IMR-90 (cell line): Measurements from ENCODE around the gene COLQ. TPM values are rescaled to one million over a fixed set of nuclear protein-coding genes. Genes with fewer than 3 reads are reported as not detected.

Experiments used
- ATAC-seq: fragments of 200-7000 bp; cut with Tn5 transposase; 2 replicates; pipeline ENCODE4 v1.9.1; 2020; ENCODE audit warnings: low read depth, mild to moderate bottlenecking, moderate library complexity
- BruUV-seq: library from RNA; stranded (reverse); fragments of 400-500 nt; replicated peaks from 2 replicates; lab custom pipeline; 2021; lab: Mats Ljungman, UMichigan
- CTCF ChIA-PET: fragments of 300-600 bp; formaldehyde crosslinking; extraction: SDS; loops from one replicate; lab custom pipeline; 2021; ENCODE audit warnings: antibody characterized with exemption; lab: Yijun Ruan, JAX
- POLR2A ChIA-PET: fragments of 300-600 bp; sonication (Branson Sonifier 250); formaldehyde crosslinking; loops from one replicate; lab custom pipeline; 2022; ENCODE audit warnings: antibody characterized with exemption; ENCODE audit not compliant: unreplicated experiment; lab: Charles Lee
- DNase-seq: peaks from one replicate; pipeline ENCODE4 v3.0.0; 2013
- H2AFZ ChIP-seq: replicated peaks from 2 replicates; pipeline ENCODE3; 2013; ENCODE audit warnings: low read length, mild to moderate bottlenecking; ENCODE audit not compliant: poor library complexity
- H2AK5ac ChIP-seq: 2 replicates; pipeline ENCODE4 v1.6.1; 2013; ENCODE audit warnings: low read depth, low read length, inconsistent platforms
- H2AK9ac ChIP-seq: replicated peaks from 2 replicates; pipeline ENCODE3; 2013; ENCODE audit warnings: mild to moderate bottlenecking, low read depth, low read length, moderate library complexity; ENCODE audit not compliant: poor library complexity
- H2BK120ac ChIP-seq: 2 replicates; pipeline ENCODE4 v1.6.1; 2013; ENCODE audit warnings: low read depth, low read length, inconsistent platforms
- H2BK15ac ChIP-seq: 3 replicates; pipeline ENCODE4 v1.6.1; 2013; ENCODE audit warnings: low read depth, low read length, inconsistent platforms
- H2BK20ac ChIP-seq: 2 replicates; pipeline ENCODE4 v1.6.1; 2013; ENCODE audit warnings: low read depth, mild to moderate bottlenecking, inconsistent platforms, low read length, moderate library complexity
- H2BK5ac ChIP-seq: 2 replicates; pipeline ENCODE4 v1.6.1; 2013; ENCODE audit warnings: mild to moderate bottlenecking, low read depth, low read length, inconsistent platforms; ENCODE audit not compliant: poor library complexity, severe bottlenecking
- H3K14ac ChIP-seq: replicated peaks from 2 replicates; pipeline ENCODE4 v1.6.1; 2013; ENCODE audit warnings: low read depth, low read length, inconsistent platforms
- H3K18ac ChIP-seq: 2 replicates; pipeline ENCODE4 v1.6.1; 2013; ENCODE audit warnings: low read depth, low read length, control low read depth
- H3K23ac ChIP-seq: 2 replicates; pipeline ENCODE4 v1.6.1; 2013; ENCODE audit warnings: low read depth, low read length, inconsistent platforms
- H3K27ac ChIP-seq: 2 replicates; pipeline ENCODE4 v1.5.1; 2013; ENCODE audit warnings: mild to moderate bottlenecking, control low read depth, low read length; ENCODE audit not compliant: insufficient read depth
- H3K27me3 ChIP-seq: 2 replicates; pipeline ENCODE4 v1.6.1; 2013; ENCODE audit warnings: low read length; ENCODE audit not compliant: control insufficient read depth, insufficient read depth
- H3K36me3 ChIP-seq: 2 replicates; pipeline ENCODE4 v1.6.1; 2013; ENCODE audit warnings: low read length, mixed read lengths; ENCODE audit not compliant: control insufficient read depth, insufficient read depth
- H3K4ac ChIP-seq: 2 replicates; pipeline ENCODE4 v1.6.1; 2013; ENCODE audit warnings: low read depth, low read length, inconsistent platforms
- H3K4me1 ChIP-seq: 2 replicates; pipeline ENCODE4 v1.6.1; 2013; ENCODE audit warnings: low read length, mixed read lengths; ENCODE audit not compliant: control insufficient read depth, insufficient read depth
- H3K4me2 ChIP-seq: 2 replicates; pipeline ENCODE4 v1.6.1; 2013; ENCODE audit warnings: low read depth, mild to moderate bottlenecking, control low read depth, low read length, moderate library complexity
- H3K4me3 ChIP-seq: 2 replicates; pipeline ENCODE4 v1.5.1; 2013; ENCODE audit warnings: low read depth, mild to moderate bottlenecking, control low read depth, low read length, moderate library complexity; ENCODE audit not compliant: insufficient read depth
- H3K56ac ChIP-seq: 2 replicates; pipeline ENCODE4 v1.6.1; 2013; ENCODE audit warnings: low read length, inconsistent platforms; ENCODE audit not compliant: insufficient read depth; ENCODE audit errors: extremely low read depth
- H3K79me1 ChIP-seq, 2 experiments: 2 replicates each; pipeline ENCODE4 v1.6.1; 2013; ENCODE audit warnings: low read length in 2 of 2, inconsistent platforms in 1 of 2, low read depth in 1 of 2
- H3K9ac ChIP-seq: 2 replicates; pipeline ENCODE4 v1.6.1; 2013; ENCODE audit warnings: low read depth, low read length, control low read depth
- H3K9me1 ChIP-seq: 2 replicates; pipeline ENCODE4 v1.6.1; 2013; ENCODE audit warnings: low read length, inconsistent platforms; ENCODE audit not compliant: insufficient read depth
- H3K9me3 ChIP-seq: 2 replicates; pipeline ENCODE4 v1.6.1; 2013; ENCODE audit warnings: low read length; ENCODE audit not compliant: control insufficient read depth, insufficient read depth
- H4K20me1 ChIP-seq: 2 replicates; pipeline ENCODE4 v1.6.1; 2013; ENCODE audit warnings: low read length, inconsistent platforms; ENCODE audit not compliant: insufficient read depth
- H4K5ac ChIP-seq: 2 replicates; pipeline ENCODE4 v1.6.1; 2013; ENCODE audit warnings: mild to moderate bottlenecking, low read depth, low read length, control low read depth
- H4K8ac ChIP-seq, 2 experiments: 2 replicates each; pipeline ENCODE4 v1.6.1; 2013; ENCODE audit warnings: low read depth in 2 of 2, low read length in 2 of 2, control low read depth in 1 of 2, inconsistent platforms in 1 of 2
- H4K91ac ChIP-seq: 2 replicates; pipeline ENCODE4 v1.6.1; 2013; ENCODE audit warnings: low read depth, low read length, inconsistent platforms; ENCODE audit not compliant: insufficient read depth
- BHLHE40 ChIP-seq: fragments of 150-350 bp; IDR thresholded peaks from 2 replicates; pipeline ENCODE4 v1.6.1; 2016; ENCODE audit warnings: mild to moderate bottlenecking, low read depth, low read length
- CEBPB ChIP-seq: IDR thresholded peaks from 2 replicates; pipeline ENCODE4 v1.6.1; 2012; ENCODE audit warnings: low read depth, low read length, improper control_type of control experiment
- CHD1 ChIP-seq: IDR thresholded peaks from 2 replicates; pipeline ENCODE4 v1.6.1; 2012; ENCODE audit warnings: low read depth, low read length, improper control_type of control experiment
- CTCF ChIP-seq: conservative IDR thresholded peaks from 2 replicates; pipeline ENCODE4 v1.5.1; 2012; ENCODE audit warnings: mild to moderate bottlenecking, low read depth, low read length, improper control_type of control experiment
- ELK1 ChIP-seq: fragments of 150-350 bp; IDR thresholded peaks from 2 replicates; pipeline ENCODE4 v1.6.1; 2016; ENCODE audit warnings: low read depth, mild to moderate bottlenecking, low read length, moderate library complexity, borderline replicate concordance
- FOS ChIP-seq: fragments of 150-350 bp; IDR thresholded peaks from 2 replicates; pipeline ENCODE4 v1.6.1; 2016; ENCODE audit warnings: low read depth, low read length
- MAFK ChIP-seq: IDR thresholded peaks from 2 replicates; pipeline ENCODE4 v1.6.1; 2012; ENCODE audit warnings: low read depth, low read length, improper control_type of control experiment
- MAZ ChIP-seq: IDR thresholded peaks from 2 replicates; pipeline ENCODE4 v1.6.1; 2012; ENCODE audit warnings: low read depth, mild to moderate bottlenecking, low read length, improper control_type of control experiment, moderate library complexity, borderline replicate concordance
- MXI1 ChIP-seq: IDR thresholded peaks from 2 replicates; pipeline ENCODE4 v1.6.1; 2012; ENCODE audit warnings: low read depth, mild to moderate bottlenecking, low read length, moderate library complexity, borderline replicate concordance
- NFE2L2 ChIP-seq: fragments of 150-350 bp; IDR thresholded peaks from 2 replicates; pipeline ENCODE4 v1.6.1; 2016; ENCODE audit warnings: low read depth, mild to moderate bottlenecking, low read length
- POLR2A ChIP-seq: IDR thresholded peaks from 2 replicates; pipeline ENCODE4 v1.6.1; 2012; ENCODE audit warnings: mild to moderate bottlenecking, low read depth, low read length
- RAD21 ChIP-seq: IDR thresholded peaks from 2 replicates; pipeline ENCODE4 v1.6.1; 2012; ENCODE audit warnings: low read length, improper control_type of control experiment
- RCOR1 ChIP-seq: IDR thresholded peaks from 2 replicates; pipeline ENCODE4 v1.6.1; 2012; ENCODE audit warnings: mild to moderate bottlenecking, low read length, improper control_type of control experiment; ENCODE audit not compliant: insufficient replicate concordance
- RFX5 ChIP-seq: IDR thresholded peaks from 2 replicates; pipeline ENCODE4 v1.8.0; 2012; ENCODE audit warnings: low read depth, mild to moderate bottlenecking, low read length, moderate library complexity
- SMC3 ChIP-seq: fragments of 150-350 bp; IDR thresholded peaks from 2 replicates; pipeline ENCODE4 v1.6.1; 2016; ENCODE audit warnings: low read depth, mild to moderate bottlenecking, antibody characterized with exemption, low read length, moderate library complexity
- WGBS, 2 experiments: methylation state at CpG; one replicate each; pipeline versions ENCODE4 v1.1.5 to v1.1.7; 2013; ENCODE audit warnings: missing lambda C conversion rate in 2 of 2; ENCODE audit not compliant: insufficient read length in 1 of 2; ENCODE audit errors: extremely low coverage in 2 of 2; 5-methylcytosine and 5-hydroxymethylcytosine counted together
- dilution Hi-C: fragments of 300-500 bp; cut with HindIII; formaldehyde crosslinking; loops from one replicate; pipeline ENCODE4 v1.14.3; 2018; ENCODE audit warnings: low sequenced_read_pairs; ENCODE audit not compliant: unreplicated experiment
- in situ Hi-C: fragments of 300-500 bp; cut with MboI; formaldehyde crosslinking; loops from 3 replicates; pipeline ENCODE4 v1.14.3; 2019; ENCODE audit warnings: low sequenced_read_pairs, inconsistent platforms, mixed read lengths
- intact Hi-C: fragments of 100-400 bp; cut with micrococcal nuclease; formaldehyde crosslinking; loops from 2 replicates; pipeline ENCODE4 v1.10.0; 2022
- polyA plus RNA-seq, 3 experiments: library from polyadenylated mRNA; depleted of rRNA; stranded (reverse); fragments of >200 nt; gene quantifications; 2 replicates each; pipeline ENCODE4 v1.2.3, GENCODE V29; 2012; ENCODE audit warnings: low replicate concordance in 1 of 3
- total RNA-seq: library from RNA; depleted of rRNA; stranded (reverse); fragments of >200 nt; gene quantifications from 2 replicates; pipeline ENCODE4 v1.2.3, GENCODE V29; 2012
- TF ChIP-seq, protein P1 (sequence below): fragments of 150-350 bp; IDR thresholded peaks from 2 replicates; pipeline ENCODE4 v1.6.1; 2017; ENCODE audit warnings: mild to moderate bottlenecking, antibody characterized with exemption, low read length, low read depth

The COLQ gene
- total and polyA plus RNA-seq, 2 of the 4 experiments (the other 2 are of a cell fraction): 0.18 to 0.65 TPM

GRCh38 chr3:15434756-15435155 is 86.8 kb downstream of the COLQ start:
- dilution Hi-C loops: no loop called here

More at GRCh38 chr3:15434756-15435155, 86.8 kb downstream of the COLQ start:
- ChIA-PET POLR2A (no interaction called here), CTCF (no interaction called here)
- Histone ChIP-seq H3K4me1 (no peaks in the 10 kb centered on the region), H3K23ac (no peak overlapping the region), H2BK20ac (no peak overlapping the region), H3K9me3 (no peaks in the 10 kb centered on the region), H3K27me3 (no peaks in the 10 kb centered on the region), H3K4ac (no peak overlapping the region), H3K79me1 (peaks cover 8 to 30% of the 10 kb centered on the region in 2 experiments), H2AFZ (no peak overlapping the region), H2BK120ac (no peak overlapping the region), H3K36me3 (peaks cover 42% of the 10 kb centered on the region), H3K14ac (no peak overlapping the region), H2AK5ac (no peak overlapping the region), H3K4me2 (no peak overlapping the region), H3K27ac (no peak overlapping the region), H2AK9ac (no peak overlapping the region), H2BK15ac (no peak overlapping the region), H3K9ac (no peak overlapping the region), H4K20me1 (peaks cover 4% of the 10 kb centered on the region; the same call in 1 of the 2 replicates), H3K4me3 (no peak overlapping the region), H4K91ac (no peak overlapping the region), H4K8ac (no peak overlapping the region), H3K9me1 (peaks cover 6% of the 10 kb centered on the region; the same call in 1 of the 2 replicates), H2BK5ac (no peak overlapping the region), H4K5ac (no peak overlapping the region), H3K56ac (no peak overlapping the region), H3K18ac (no peak overlapping the region)
- in situ Hi-C loops (no loop called here), intact Hi-C loops (no loop called here)
- DNase-seq (no peak), ATAC-seq (no peak)
- no CpG with 5 or more reads among the region's 4 CpGs for WGBS, 2 experiments
- TF ChIP-seq NFE2L2 (no peak), FOS (no peak), MAFK (no peak), CTCF (no peak), RCOR1 (no peak), POLR2A (no peak), CEBPB (no peak), RAD21 (no peak), ELK1 (no peak), RFX5 (no peak), MAZ (no peak), CHD1 (no peak), SMC3 (no peak), BHLHE40 (no peak), MXI1 (no peak)
- TF ChIP-seq, protein P1, sequence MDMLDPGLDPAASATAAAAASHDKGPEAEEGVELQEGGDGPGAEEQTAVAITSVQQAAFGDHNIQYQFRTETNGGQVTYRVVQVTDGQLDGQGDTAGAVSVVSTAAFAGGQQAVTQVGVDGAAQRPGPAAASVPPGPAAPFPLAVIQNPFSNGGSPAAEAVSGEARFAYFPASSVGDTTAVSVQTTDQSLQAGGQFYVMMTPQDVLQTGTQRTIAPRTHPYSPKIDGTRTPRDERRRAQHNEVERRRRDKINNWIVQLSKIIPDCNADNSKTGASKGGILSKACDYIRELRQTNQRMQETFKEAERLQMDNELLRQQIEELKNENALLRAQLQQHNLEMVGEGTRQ: no peak
- BruUV-seq: no TSS peak
